Kidney glomerular epithelial cell (primary cell): ENCODE results near the gene INTS3.
A peak's percentile ranks its signal among the peaks of the same experiment; 100 is the strongest.

ENCODE experiments used
- DNase-seq: peaks from one replicate; lab custom pipeline; 2025; lab: John Stamatoyannopoulos, UW

Gene INTS3

DNA sequence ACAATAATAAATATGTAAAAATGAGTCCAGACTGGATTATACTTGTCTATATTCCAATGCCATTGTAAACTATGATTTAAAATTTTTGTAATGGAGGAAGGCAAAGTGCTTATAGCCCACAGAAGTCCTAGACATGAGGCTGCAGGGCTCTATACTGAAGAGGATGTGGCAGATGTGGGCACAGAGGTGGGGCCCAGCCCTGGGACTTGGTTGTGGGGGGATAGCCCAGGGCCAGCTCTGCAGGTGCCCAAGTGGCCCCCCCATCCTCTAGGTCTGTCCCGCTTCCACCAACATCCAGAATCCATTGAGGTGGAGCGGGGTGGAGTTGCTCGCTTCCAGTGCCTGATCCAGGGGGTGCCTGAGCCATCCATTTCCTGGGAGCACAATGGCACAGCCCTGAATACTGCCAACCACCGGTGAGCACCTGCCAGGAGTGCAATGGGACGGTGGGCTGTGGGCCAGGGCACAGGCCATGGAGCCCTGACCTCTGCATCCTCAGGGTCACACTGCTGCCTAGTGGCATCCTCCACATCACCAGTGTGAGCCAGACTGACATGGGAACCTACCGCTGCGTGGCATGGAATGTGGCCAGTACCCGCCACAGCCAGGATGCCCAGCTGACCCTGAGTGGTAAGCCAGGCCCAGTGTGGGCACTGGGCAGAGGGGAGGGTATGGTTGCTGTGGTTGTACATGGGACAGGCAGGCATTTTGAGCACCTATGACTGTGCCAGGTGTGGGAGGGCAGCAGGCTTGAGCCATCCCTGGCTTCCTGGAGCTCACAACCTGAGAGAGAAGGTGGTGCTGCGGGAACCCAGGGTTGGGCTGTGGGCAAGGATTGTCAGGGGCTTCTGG lies 68.3 kb downstream of the INTS3 start:
- DNase-seq, result no peak

DNA sequence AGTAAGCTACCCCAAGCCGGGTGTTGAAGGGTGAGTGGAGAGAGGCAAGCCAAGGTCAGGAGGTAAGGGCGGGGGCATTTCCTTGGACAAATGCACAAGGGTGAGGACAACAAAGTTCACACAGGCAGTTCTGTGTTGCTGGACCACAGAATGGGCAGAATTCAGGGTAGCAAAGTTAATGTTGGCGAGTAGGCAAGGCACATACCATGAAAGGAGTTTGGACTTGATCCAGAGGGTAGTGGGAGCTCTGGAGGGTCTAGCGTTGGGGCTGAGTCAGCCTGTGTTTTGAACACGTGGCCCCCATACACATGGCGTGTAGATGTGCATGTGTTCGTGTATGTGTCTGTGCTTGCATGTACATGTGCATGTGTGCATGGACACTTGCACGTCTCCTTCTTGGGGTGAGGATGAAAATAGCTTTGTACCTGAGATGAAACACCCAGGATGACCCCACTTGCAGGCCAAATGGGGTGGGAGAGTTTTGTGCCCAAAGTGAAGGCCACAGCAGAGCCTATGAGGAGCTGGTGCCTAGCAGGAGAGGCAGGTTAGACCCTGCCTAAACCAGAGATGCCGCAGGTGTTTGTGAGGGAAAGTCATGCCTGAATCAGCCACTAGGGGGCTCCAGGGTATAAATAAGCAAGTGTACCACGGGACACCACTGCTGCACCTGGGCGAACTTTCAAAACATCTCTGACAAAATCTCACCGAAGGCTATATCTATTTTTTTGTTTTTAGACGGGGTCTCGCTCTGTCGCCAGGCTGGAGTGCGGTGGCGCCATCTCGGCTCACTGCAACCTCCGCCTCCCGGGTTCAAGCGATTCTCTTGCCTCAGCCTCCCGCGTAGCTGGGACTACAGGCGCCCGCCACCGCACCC lies 69.2 kb downstream of the INTS3 start:
- peak; percentile 38 for DNase-seq

GRCh38 chr1:153798468-153798780 lies 70.6 kb downstream of the INTS3 start:
- DNase-seq, result no peak

GRCh38 chr1:153799016-153799415 lies 71.2 kb downstream of the INTS3 start:
- DNase-seq, result no peak

DNA sequence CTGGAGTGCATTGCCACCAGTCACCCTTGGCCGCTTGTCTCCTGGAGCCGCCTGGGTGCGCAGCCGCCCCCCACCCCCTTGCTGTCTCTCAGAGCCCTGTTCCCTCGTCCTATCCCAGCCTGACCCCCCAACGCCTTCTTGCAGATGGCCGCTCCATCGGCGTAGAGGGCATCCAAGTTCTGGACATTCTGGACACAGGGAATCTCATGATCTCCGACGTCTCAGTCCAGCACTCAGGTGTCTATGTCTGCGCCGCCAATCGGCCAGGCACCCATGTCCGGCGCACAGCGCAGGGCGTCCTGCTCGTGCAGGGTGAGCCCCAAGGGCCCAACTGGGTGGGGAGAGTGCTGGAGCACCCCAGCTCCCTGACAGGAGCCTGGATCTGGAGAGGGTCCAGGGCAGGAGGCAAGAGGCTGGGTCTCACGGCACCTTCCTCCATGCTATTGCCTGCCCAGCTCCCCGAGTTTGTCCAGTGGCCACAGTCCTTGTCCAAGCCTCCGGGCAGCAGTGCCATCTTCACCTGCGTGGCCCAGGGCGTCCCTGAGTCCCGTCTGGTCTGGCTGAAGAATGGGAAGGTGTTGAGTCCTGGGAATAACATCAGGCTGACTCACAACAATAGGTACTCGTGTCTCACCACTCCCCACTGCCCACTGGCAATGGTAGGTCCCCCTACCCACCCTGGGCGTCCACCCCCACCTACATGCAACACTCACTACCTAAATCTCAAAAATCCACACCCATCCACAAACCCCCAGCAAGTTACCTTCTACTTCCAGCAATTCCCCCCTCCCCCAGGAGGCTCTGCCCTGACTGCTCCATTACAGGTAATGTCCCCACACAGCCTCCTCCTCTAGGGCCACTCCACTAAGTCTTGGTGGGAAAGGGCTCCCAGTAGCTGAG lies 72.0 kb downstream of the INTS3 start:
- DNase-seq, result no peak

DNA sequence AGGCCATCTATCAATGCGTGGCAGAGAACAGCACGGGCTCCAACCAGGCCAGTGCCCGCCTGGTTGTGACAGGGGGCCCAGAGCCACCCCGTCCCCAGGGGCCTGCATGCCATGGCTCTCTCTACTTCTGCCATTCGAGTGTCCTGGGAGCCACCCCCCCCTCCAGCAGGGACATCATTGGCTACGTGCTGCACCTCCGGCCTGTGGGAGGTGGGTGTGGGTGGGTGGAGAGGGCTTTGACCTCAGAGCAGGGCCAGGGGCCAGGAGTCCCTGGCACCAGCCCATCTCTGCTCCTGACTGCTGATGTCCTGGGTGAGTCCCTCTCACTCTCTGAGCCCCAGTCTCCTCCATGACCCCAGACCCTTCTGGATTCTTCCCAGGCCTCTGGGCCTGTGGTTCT lies 72.7 kb downstream of the INTS3 start:
- no peak for DNase-seq

GRCh38 chr1:153801028-153801625 lies 73.3 kb downstream of the INTS3 start:
- no peak for DNase-seq

DNA sequence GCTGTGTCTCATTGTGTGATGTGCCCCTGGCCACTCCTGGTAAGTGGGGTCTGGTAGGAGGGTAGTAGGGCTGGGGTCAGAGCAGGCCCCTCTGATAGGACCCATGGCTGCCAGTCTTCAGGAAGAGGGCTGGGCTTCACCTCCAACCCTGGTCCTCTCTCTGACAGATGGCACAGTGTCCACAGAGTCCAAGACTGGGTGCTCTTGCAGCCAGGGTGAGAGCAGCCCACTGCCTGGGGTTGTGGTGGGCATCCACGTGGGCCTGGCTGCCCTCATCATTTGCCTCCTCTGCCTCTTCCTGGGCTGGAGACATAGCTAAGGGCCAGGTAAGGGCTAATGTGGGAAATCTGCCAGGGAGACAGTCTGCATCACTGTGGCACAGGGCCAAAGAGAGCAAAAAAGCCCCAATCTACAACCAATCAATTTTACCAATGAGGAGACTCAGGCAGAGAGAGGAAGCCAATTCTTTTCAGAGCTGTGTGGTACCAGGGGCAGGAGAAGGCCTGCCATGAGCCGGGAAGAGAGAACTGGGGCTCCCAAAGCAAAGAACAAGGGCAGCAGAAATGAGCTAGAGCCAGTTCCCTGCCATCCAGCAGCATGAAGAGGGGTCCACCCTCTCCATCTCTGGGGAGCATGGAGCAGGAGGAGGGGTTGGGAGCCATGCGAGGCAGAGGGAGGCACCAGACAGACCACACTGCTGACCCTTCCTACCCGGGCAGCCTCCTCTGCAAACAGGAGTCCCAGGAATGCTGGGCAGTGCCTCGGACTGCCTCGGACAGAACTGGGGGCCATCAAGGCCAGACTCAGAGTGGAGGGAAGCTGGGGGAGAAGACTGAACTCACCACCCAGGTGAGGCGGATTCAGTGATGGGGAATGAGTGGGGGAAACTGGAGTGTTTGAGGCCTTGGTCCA lies 74.2 kb downstream of the INTS3 start:
- DNase-seq, result no peak

- DNase-seq, result no peak
Observed at GRCh38 chr1:153803470-153804056, 75.7 kb downstream of the INTS3 start.

DNA sequence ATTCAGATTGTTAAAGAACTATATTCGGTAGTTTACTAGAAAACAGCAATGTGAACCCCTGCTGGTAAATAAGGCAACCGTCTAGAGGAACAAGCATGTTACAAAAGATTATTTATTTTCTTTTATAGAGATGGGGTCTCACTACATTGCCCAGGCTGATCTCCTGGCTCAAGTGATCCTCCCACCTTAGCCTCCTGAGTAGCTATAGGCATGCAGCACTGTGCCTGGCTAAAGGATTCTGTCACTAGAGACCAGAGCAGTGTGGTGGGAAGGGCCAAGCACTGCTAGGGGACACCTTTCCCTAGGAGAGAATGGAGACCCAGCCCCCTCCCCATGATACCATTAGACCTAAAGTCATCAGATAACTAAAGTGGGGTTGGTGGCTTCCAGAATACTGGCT lies 76.3 kb downstream of the INTS3 start:
- no peak for DNase-seq

- peak; percentile 68 for DNase-seq
Observed at GRCh38 chr1:153805042-153805745, 77.3 kb downstream of the INTS3 start.

- no peak for DNase-seq
Observed at GRCh38 chr1:153805886-153806719, 78.3 kb downstream of the INTS3 start.

- no peak for DNase-seq
Observed at GRCh38 chr1:153816283-153816889, 88.5 kb downstream of the INTS3 start.

GRCh38 chr1:153818876-153819275 lies 91.0 kb downstream of the INTS3 start:
- DNase-seq, result no peak
